Activated CD8-positive, alpha-beta memory T cell treated with anti-CD3 and anti-CD28 coated beads for 4 hours (primary cell): Measurements from ENCODE around the gene MAGI1.
"Not testable (repeated sequence)": the region's sequence is repeated elsewhere in the genome, so short reads cannot be mapped to it uniquely, and the experiment has no call there.

Experiments used
- DNase-seq, 2 donors: peaks; one replicate each; pipeline ENCODE4 v3.0.0-alpha.2; 2020; ENCODE audit warnings: low read depth in 2 of 2

MAGI1 gene

GRCh38 chr3:66039590-66039887 is 821 bp upstream of the MAGI1 start:
- DNase-seq = no peak

GRCh38 chr3:66038384-66038725 is 363 bp downstream of the MAGI1 start:
- no peak for DNase-seq

GRCh38 chr3:66037986-66038369 is 740 bp downstream of the MAGI1 start:
- no peak for DNase-seq

- DNase-seq = no peak
Observed at GRCh38 chr3:66037330-66037985, 1.3 kb downstream of the MAGI1 start.

DNA sequence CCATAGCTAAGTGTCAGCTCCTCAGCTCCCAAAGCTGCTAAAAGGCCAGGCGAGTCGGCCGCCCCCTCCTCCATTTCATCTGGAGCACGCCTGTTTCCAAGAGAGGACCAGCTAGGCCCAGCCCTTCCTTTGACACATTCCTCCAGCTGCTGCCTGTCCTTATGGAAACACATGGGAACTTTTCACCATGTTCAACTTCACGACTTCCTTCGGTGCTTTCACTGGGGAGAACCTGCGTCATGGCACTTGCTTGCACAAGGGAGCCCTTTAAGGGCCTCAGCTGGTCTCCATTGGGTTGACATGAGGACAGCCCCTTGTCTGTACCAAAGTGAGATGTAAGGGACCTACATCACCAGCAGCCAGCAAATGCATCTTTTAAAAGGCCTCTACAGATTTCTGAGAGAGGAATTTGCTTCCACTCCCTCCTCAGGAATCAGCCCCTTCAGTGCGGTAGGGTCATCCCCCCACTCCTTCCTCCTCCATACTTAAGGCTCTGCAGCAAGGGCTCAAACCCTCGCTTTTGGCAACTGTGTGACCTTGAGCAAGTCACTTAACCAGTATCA is 2.1 kb downstream of the MAGI1 start:
- DNase-seq = no peak

DNA sequence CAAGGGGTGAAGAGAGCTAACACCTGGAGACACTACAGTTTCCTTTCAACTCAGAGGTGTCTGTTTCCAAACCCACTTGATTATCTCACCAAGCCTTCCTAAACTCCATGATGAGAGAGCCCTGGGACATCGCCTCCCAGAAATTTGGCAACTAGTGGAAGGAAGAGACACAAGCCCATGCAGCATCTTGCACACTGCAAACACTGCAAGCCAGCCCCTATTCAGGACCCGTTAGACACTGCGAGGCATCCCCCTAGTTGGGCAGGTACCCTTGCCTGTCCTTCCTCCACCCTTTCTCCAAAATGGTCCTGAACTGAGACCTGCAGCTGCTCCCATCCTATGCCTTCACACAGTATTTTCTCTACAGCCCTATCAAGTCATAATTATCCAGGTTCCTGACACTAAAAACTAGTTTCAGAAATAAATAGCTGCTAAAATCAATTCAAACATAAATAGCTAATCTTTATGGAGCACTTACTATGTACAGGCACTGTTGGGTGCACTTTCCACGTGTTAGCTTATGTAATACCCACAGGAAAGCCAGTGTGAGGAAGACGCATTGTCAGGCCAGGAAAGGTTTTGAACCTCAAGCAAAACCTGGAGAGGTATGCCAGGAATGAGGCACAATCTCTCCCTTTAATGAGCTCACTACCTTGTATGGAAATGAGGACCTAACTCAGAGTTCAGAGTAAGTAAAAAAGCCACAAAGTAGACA is 2.8 kb downstream of the MAGI1 start:
- DNase-seq = no peak

GRCh38 chr3:66033241-66034138 is 5.2 kb downstream of the MAGI1 start:
- DNase-seq = no peak

DNA sequence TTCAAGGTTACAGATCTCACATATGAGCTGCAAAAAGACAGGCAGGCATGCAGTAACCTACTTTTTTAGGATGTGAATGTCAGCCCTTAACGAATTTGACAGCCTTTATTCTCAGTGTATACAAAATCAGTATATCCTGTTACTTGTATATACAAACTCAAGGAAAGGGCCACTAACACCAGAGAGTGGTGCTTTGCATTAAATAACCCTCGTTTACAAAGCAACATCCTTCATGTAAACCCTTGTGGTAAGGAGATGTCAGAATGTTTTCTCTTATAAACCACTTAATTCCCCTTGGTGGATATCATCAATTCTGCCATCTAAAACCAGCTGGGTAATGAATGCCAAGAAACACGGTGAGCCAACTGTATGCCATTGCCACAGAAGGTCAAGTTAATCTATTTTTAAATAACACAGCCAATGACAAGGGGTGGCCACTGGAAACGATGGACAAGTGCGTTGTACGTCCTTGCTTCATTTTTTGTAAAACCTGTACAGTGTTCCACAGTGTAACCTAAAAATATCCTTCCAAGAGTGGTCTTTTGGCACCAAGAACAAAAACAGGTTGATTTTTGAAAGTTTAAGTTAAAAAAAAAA is 7.5 kb downstream of the MAGI1 start:
- DNase-seq = no peak

DNA sequence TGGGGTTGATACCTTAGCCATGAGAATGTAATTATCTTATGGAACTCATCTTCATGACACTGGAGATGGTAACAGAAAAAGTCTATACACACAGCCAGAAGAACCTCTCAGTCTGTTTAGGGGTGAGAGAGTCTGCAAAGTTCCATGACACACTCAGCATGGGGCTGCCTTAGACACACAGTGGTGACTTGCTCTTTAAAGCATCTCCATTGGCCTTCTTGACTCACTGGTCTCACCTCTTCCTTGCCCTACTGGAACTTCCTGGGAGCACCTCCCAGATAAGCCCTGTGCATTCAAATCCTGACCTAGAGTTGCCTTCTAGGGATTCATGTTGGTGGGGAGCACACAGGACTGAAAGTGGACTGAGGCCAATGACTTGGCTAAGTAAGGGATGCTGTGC is 9.3 kb downstream of the MAGI1 start:
- no peak for DNase-seq

GRCh38 chr3:66029014-66029413 is 9.7 kb downstream of the MAGI1 start:
- no peak for DNase-seq

DNA sequence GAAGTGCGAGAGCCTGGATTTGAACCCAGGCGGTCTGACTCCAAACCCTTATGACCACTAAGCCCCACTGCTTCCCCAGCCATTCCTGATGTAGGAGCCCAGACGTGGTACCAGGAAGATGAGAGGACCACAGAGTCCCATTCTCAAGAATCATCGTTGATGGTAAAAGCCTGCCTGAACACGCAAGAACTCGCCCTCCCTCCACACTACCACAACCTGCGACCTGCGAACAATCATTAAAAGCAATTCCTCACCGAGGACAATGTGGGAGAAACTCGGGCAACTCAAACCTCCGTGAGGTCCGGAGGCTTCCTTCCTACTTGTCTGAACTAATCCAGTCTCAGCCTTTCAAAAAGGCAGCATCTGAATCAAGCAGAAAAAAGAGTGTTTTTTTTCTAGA is 10.3 kb downstream of the MAGI1 start:
- no peak for DNase-seq

DNA sequence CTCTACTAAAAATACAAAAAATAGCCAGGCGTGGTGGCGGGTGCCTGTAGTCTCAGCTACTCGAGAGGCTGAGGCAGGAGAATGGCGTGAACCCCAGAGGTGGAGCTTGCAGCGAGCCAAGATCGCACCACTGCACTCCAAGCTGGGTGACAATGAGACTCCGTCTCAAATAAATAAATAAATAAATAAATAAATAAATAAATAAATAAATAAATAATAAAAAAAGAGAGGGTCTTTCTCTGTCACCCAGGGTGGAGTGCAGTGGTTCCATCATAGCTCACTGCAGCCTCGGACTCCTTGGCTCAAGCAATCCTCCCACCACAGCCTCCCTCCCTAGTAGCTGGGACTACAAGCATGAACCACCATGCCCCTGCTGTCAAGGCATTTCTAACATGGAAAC is 11.6 kb downstream of the MAGI1 start:
- not testable (repeated sequence) for DNase-seq

- DNase-seq = no peak
Observed at GRCh38 chr3:66023738-66024385, 14.9 kb downstream of the MAGI1 start.

GRCh38 chr3:66023229-66023628 is 15.5 kb downstream of the MAGI1 start:
- no peak for DNase-seq

DNA sequence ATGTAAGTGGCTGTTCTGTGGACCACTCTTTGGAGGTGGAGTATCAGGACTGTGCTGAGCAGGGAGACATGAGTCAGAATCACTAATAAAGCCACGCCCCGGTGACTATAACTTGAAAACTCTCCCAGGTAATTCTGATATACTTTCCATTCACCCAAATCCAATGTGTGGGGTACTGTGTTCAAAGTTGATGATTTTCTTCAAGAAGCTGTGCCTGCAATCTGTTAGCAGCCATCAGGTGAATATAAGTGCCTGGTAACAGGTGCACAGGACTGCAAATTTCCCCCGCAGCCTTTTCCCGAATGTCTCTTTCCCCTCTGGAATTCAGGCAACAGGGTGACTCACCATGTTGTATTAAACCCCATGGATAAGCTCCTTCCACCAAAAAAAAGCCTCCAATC is 17.0 kb downstream of the MAGI1 start:
- no peak for DNase-seq

GRCh38 chr3:66019896-66020295 is 18.8 kb downstream of the MAGI1 start:
- no peak for DNase-seq

GRCh38 chr3:66018057-66019033 is 20.4 kb downstream of the MAGI1 start:
- no peak for DNase-seq

DNA sequence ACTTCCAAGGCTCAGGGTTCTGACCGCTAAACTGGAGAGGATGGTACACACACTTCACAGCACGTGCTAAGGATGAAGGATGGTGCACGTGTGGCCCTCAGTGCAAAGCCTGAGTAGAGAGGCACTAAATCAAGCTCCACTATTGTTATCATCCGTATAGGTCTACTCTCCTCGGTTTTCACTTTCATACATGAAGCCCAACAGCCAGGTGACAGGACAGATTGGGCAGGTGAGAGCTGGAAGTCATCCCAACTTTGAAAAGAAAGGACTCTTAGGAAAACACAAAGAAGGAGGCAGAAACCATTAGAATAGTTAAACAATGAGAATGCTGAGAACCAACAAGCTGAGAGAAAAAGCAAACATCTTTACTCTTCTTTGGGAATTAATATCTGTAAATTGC is 21.1 kb downstream of the MAGI1 start:
- no peak for DNase-seq

DNA sequence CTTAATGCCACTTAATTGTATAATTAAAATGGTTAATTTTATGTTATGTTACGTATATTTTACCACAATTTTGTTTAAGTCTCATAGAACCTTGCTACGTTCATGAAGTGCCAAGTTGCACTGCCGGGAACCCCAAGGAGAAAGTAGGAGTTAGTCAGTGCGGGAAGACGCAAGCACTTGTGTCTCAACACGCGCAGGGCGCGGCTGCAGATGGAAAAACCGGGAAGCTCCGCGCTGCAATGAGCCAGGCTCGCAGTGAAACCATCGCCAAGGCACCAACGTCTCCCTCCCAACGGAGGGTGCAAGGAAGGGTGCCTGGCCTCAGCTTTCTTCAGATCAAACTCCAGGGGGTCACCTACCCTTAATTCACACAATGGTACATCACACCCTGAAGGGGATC is 21.6 kb downstream of the MAGI1 start:
- no peak for DNase-seq

DNA sequence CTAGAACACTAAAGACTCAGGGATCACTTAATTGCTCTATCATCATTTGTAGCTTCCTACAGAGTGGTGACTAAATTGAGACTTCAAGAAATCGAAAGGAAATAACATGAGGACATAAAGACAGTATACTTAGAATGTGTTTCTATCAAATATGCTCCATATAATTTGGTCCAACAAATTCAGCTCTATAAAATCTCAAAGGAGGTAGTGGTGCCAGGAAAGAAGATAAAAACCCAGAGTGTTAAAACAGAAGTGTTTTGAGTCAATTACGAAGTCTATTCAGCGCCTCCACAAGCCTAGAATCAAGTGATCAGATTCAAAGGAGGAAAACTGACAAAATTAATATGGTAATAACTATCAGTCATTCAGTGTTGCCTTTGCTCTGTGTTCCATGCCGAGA is 22.9 kb downstream of the MAGI1 start:
- DNase-seq = no peak

DNA sequence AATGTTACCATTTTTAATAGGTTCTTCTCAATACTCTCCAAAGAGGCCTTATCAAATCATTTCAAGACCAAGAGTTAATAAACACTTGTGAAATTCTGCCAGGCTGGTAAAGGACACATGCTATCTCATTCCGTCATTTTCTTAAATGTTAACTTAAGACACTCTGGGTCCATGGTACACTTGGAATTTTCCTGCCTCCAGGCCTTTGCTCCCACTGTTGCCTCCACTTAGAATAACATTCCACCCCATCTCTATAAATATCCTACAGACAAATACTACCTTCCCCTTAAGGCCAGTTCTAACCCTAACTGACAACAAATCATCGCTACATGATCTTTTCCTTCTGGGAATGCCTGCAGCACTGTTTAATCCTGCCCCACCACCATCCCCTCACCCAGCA is 24.1 kb downstream of the MAGI1 start:
- DNase-seq = no peak
